A549 (cell line): ENCODE results near the gene MGMT.

ENCODE experiments used
- ESRRA ChIP-seq: fragments of 150-350 bp; IDR thresholded peaks from 2 replicates; pipeline ENCODE4 v1.6.1; 2014; ENCODE audit warnings: mild to moderate bottlenecking, low read length, borderline replicate concordance
- HOXA7 ChIP-seq: fragments of 250-450 bp; sonication (Bioruptor Pico); IDR thresholded peaks from 2 replicates; pipeline ENCODE4 v1.5.0; 2020; ENCODE audit warnings: mild to moderate bottlenecking, moderate library complexity
- POLR2A ChIP-seq: IDR thresholded peaks from 2 replicates; pipeline ENCODE4 v1.6.1; 2012; ENCODE audit warnings: mild to moderate bottlenecking, low read length
- RAD21 ChIP-seq, 2 experiments: fragments of >200 bp in 1 of 2; sonication (Bioruptor Twin) in 1 of 2; formaldehyde crosslinking in 1 of 2; IDR thresholded peaks in 1 of 2; conservative IDR thresholded peaks in 1 of 2; 2 replicates in 1 of 2; 3 replicates in 1 of 2; pipeline ENCODE4 v1.6.1; 2012 to 2018; ENCODE audit warnings: inconsistent platforms in 1 of 2
- ZC3H11A ChIP-seq: fragments of 450-650 bp; IDR thresholded peaks from 2 replicates; pipeline ENCODE4 v1.6.1; 2014; ENCODE audit warnings: antibody characterized with exemption, mild to moderate bottlenecking
- ZFP36 ChIP-seq: fragments of 450-650 bp; IDR thresholded peaks from 2 replicates; pipeline ENCODE4 v1.6.1; 2014; ENCODE audit warnings: borderline replicate concordance; ENCODE audit not compliant: partially characterized antibody
- TF ChIP-seq, protein P1 (sequence below): fragments of >200 bp; sonication (Bioruptor Twin); formaldehyde crosslinking; IDR thresholded peaks from 3 replicates; pipeline ENCODE4 v1.5.1; 2016
- TF ChIP-seq, protein P2 (sequence below): IDR thresholded peaks from 2 replicates; pipeline ENCODE4 v1.6.1; 2012
- TF ChIP-seq, protein P3 (sequence below): fragments of 200-600 bp; sonication (generic); IDR thresholded peaks from 2 replicates; pipeline ENCODE4 v1.6.1; 2016; ENCODE audit warnings: antibody characterized with exemption, mild to moderate bottlenecking, moderate library complexity

DNA sequence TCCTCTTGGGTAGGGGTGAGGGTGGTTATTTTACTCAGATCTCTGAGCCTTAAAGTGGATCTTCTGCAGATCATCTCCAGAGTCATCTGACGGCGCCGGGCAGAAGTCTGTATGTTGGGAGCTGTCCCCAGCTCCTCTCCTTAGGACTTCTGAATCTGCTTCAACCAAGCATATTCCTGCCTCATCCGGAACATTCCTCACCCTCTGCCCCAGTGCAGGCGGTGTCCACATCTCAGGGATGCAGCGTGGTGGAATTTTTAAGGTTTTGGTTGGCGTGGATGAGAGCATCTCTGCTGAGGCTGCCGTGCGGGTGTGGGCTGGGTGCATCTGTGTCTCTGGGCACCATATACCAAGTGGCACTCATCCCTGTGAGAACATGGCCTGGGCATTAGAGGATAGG lies 148.3 kb downstream of the MGMT start:
- TF ChIP-seq POLR2A (no peak), ESRRA (no peak), ZFP36 (no peak), ZC3H11A (no peak), HOXA7 (CRISPR knock-in tag) (no peak), RAD21 (conservative IDR thresholded peaks at IDR 0.05 in 1 of 2, IDR thresholded peaks at IDR 0.05 in 1 of 2) (no peak)
- TF ChIP-seq, protein P1, sequence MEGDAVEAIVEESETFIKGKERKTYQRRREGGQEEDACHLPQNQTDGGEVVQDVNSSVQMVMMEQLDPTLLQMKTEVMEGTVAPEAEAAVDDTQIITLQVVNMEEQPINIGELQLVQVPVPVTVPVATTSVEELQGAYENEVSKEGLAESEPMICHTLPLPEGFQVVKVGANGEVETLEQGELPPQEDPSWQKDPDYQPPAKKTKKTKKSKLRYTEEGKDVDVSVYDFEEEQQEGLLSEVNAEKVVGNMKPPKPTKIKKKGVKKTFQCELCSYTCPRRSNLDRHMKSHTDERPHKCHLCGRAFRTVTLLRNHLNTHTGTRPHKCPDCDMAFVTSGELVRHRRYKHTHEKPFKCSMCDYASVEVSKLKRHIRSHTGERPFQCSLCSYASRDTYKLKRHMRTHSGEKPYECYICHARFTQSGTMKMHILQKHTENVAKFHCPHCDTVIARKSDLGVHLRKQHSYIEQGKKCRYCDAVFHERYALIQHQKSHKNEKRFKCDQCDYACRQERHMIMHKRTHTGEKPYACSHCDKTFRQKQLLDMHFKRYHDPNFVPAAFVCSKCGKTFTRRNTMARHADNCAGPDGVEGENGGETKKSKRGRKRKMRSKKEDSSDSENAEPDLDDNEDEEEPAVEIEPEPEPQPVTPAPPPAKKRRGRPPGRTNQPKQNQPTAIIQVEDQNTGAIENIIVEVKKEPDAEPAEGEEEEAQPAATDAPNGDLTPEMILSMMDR = no peak
- TF ChIP-seq, protein P2, sequence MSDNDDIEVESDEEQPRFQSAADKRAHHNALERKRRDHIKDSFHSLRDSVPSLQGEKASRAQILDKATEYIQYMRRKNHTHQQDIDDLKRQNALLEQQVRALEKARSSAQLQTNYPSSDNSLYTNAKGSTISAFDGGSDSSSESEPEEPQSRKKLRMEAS = no peak
- TF ChIP-seq, protein P3, sequence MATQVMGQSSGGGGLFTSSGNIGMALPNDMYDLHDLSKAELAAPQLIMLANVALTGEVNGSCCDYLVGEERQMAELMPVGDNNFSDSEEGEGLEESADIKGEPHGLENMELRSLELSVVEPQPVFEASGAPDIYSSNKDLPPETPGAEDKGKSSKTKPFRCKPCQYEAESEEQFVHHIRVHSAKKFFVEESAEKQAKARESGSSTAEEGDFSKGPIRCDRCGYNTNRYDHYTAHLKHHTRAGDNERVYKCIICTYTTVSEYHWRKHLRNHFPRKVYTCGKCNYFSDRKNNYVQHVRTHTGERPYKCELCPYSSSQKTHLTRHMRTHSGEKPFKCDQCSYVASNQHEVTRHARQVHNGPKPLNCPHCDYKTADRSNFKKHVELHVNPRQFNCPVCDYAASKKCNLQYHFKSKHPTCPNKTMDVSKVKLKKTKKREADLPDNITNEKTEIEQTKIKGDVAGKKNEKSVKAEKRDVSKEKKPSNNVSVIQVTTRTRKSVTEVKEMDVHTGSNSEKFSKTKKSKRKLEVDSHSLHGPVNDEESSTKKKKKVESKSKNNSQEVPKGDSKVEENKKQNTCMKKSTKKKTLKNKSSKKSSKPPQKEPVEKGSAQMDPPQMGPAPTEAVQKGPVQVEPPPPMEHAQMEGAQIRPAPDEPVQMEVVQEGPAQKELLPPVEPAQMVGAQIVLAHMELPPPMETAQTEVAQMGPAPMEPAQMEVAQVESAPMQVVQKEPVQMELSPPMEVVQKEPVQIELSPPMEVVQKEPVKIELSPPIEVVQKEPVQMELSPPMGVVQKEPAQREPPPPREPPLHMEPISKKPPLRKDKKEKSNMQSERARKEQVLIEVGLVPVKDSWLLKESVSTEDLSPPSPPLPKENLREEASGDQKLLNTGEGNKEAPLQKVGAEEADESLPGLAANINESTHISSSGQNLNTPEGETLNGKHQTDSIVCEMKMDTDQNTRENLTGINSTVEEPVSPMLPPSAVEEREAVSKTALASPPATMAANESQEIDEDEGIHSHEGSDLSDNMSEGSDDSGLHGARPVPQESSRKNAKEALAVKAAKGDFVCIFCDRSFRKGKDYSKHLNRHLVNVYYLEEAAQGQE = no peak
